GM12892 (cell line): ENCODE results near the gene MYOM1.

Experiments used
- POLR2AphosphoS5 ChIP-seq: IDR thresholded peaks from 2 replicates; pipeline ENCODE4 v1.6.1; 2011; ENCODE audit warnings: low read depth, low read length, control low read depth
- TAF1 ChIP-seq: IDR thresholded peaks from 2 replicates; pipeline ENCODE4 v1.6.1; 2011; ENCODE audit warnings: low read depth, mild to moderate bottlenecking, control low read depth, low read length, borderline replicate concordance

GRCh38 chr18:3083766-3084165, 136.0 kb downstream of the MYOM1 start:
- TF ChIP-seq POLR2AphosphoS5, result no peak
- TF ChIP-seq TAF1, result no peak
